ENCODE data around the gene ZNF691.
"Not testable (repeated sequence)": the region's sequence is repeated elsewhere in the genome, so short reads cannot be mapped to it uniquely, and the experiment has no call there.

ZNF691 gene

DNA sequence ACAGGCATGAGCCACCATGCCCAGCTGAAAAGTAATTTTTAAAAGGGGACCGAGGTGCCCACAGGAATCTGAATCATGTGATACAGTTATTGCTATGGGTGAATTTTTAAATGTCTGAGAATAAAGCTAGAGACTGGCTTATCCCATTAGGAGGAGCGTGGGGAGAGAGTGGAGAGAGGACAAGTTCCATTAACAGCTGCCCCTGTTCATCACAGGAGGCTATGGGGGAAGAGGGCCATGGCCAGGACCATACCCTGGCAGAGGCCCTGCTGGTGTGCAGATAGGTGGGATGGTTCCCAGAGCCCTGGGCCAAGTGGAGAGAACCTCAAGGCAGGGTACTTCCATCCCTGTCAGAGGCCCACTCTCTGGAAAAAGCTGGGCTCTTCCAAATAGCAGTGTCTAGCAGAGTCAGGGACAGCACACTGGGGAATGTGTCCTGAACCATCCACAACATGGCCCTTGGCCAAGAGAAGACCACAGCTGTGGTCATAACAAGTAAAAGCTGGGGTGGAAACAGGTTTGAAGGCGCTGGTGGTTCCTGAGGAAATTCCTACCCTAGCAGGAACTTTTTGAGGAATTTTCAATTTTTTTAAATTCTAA lies 13.7 kb upstream of the ZNF691 start:
- no peak for DNase-seq

DNA sequence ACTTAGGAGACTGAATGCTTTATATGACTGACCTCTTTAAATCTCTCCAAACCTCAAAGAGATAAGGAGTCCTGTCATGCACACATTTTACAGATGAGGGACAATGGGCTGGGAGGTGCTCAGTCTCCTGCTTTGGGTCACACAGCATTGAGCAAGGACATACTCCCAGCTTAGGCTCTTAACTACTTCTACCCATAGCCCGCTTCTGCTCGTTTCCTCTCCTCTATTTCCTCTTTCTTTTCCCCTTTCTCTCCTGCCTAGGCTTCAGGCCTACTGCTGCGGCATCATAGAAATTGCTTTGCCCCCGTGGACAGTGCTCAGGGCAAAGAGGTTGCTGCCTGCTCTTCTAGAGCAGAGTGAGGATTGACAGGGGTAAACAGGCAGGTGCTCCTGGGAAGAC lies 12.4 kb upstream of the ZNF691 start:
- DNase-seq = no peak

DNA sequence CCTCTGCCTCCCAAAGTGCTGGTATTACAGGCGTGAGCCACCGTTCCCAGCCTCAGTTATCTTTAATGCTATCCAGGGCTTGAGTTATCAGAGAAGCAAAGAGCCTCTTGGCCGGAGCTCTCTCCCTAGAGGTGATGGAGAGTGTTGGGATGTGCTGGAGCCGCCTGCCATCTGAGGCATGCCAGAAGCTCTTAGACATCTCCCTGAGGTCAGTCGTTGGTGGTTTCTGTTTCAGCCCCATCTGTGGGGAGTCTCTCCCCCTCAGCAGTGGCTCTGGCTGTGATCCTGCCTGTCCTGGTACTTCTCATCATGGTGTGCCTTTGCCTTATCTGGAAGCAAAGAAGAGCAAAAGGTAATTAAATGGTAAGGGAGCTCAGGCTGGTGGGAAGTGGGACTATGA lies 11.6 kb upstream of the ZNF691 start:
- no peak for DNase-seq

DNA sequence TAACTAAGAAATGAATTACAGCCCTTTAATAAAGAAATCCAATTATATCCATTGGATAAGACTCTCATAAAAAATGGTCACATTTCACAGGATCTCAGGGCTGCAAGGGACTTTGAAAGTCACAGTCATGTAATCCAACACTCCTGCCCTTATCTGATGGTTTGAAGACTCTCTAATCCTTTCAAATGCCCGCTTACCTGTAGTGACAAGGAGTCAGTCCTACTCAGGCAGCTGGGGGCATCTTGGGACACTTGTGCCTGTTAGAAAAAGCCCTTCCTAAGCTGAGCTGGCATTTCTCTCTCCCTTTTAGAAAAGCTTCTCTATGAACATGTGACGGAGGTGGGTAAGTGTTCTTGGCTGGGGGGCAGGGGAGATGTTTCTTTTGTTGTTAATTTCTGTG lies 11.0 kb upstream of the ZNF691 start:
- DNase-seq = no peak

DNA sequence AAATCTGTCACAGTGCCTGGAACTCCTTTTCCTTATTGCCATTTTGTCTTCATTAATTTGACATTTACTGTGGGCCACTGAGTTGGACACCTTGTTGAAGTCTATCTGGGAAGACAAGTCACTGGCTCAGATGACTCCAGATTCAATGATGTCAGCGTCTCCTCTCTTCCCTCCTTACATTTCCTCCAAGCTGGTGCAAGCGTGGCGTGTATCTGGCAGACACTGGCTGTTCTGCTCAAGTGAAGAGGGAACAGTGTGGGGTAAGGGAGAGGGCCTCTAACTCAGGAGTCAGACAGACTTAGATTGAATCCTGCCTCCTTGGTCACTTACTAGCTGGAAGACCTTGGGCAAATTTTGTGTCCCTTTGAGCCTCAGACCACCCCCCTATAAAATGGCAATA lies 8.7 kb upstream of the ZNF691 start:
- no peak for DNase-seq

DNA sequence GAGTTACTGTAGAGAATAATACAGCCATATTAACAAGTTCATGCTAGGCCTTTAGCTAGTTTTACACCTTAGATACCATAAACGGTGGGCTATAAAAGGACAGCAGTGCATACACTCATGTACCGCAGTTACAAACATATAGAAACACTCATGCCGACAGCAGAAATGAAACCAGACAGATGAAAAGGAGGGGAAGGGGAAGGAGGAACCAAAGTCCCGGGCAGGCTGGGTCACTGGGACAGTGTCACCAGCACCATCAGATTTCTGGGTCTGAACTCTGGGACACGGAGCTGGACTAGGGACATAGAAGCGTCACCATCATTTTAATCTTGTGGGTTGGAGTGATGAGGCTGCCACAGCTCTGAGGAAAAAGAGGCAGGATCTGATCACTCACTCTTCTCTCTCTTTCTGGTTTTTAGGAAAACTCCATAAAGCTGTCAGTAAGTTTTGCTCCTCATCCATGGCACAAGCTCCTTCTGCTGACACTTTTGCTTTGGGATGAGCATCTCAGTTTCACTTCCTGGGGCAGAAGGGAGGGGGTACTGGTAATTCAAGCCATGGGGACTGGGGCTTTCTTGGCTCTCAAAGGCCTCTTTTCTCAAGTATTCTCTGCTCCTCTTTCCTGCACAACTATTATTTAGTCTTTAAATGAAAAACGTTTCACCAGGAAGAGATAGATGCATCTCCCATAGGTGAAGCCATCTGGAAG lies 7.8 kb upstream of the ZNF691 start:
- no peak for DNase-seq

DNA sequence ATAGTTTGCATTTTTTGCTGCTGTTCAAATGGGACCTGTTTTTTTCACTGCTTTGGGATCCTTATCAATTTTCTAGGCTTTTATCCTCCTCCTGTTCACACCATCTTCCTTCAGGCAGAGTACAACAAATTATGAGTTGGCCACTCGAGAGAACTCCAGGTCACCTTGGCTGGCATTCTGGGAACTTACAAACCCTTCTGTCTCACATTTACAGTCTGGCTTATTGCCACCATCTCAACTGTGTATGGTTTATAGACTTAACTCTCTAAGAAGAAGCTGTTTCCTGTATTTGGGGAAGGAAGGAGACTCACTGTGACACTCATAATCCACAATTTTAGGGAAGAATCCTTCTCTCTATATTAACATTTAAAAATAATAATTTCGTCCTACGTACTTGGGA lies 5.4 kb upstream of the ZNF691 start:
- DNase-seq = no peak

DNA sequence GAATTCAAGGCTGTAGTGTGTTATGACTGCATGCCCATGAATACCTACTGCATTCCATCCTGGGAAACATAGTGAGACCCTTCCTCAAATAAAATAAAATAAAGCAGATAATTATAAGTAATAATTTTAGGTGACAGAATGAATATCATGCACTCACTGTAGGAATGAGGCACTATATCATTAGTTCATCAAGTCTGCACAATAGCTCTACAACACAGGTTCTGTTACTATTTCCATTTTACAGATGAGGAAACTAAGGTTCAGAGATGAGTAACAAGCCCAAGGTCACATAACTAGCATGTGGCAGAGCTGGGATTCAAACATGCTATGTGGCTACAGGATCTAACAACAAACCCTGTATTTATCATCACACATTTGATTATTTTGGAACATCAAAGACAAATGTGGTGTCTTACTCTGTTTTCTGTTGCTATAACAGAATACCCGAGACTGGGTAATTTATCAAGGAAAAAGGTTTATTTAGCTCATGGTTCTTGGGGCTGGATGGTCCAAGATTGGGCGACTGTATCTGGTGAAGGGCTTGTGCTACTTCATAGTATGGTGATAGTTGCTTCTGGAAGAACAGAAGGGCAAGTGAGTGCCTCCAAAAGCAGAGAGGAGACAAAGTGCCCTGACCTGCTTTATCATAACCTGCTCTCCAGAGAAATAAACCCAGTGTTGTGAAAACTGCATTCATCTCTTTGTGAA lies 4.8 kb upstream of the ZNF691 start:
- no peak for DNase-seq

DNA sequence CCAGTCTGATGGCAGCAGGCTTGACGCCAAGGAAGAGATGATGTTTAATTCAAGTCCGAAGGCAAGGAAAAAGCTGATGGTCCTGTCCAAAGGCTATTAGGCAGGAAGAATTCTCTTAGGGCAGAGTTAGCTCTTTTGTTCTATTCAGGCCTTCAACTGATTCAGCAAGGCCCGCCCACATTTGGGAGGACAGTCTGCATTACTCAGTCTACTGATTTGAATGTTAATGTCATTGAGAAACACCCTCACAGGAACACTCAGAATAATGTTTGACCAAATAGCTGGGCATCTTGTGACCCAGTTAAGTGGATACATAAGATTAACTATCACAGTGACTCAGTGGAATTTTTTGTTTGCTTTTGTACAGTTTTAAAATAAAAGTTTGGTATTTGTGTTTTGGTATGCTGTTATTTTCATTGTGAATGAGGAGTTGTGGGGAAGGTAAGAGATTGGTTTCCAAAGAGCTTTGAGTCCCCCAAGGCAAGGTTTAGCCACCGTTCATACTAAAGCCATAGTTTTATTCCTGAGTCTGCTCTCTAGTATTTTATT lies 1.7 kb upstream of the ZNF691 start:
- DNase-seq = no peak

DNA sequence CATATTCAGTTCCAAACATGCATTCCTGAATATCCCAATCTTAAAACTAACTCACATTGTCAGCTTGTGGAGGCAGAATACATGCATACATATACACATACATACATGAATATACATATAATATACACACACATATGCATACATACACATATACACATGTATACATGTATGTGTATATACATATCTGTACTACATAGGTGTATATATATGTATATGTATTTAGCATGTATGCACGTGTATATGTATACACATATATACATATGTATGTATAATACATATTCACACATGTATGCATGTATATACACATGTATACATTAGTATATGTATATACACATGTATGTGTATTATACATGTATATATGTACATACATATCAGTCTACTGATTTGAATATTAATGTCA lies 1.2 kb upstream of the ZNF691 start:
- DNase-seq = no peak

DNA sequence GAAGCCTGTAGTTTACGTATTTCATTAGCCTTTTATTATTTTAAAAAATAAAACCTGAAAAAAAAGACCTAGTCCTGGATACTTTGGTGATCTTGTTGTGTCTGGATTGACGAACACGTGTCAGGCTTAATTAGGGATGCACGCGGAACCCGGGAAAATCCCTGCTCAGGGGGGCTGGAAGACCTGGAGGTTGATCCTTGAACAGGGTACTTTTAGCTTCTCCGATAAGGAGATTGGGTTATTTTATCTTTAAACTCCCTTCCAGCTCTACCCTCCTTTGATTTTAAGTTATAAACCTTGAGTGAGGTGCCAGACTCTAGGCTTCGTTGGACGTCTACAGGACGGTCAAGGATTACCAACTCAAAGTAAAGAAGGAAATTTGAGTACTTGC lies 552 bp upstream of the ZNF691 start:
- no peak for DNase-seq

DNA sequence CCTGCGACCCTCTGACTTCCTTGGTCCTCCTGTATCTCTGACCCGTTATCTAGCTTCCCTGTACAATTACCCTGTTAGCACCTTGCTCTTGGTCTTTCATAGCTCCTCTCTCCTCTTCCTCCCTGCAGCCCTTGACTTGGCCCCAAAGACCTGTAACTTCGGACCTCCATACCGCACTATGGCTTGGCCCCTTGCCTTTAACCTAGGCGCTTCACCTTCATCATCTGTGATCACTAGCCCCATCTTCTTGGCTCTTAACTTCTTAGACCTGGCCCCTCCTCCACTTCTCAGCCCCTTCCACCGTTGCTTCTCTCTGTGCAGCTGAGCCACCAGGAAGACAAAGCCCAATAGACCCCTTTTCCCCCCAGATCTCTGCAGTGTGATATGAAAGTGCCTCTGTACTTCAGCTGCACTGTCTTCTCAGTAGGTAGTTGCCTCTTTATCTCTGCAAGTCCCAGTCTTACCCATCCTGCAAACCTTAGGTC lies 740 bp downstream of the ZNF691 start:
- no peak for DNase-seq

DNA sequence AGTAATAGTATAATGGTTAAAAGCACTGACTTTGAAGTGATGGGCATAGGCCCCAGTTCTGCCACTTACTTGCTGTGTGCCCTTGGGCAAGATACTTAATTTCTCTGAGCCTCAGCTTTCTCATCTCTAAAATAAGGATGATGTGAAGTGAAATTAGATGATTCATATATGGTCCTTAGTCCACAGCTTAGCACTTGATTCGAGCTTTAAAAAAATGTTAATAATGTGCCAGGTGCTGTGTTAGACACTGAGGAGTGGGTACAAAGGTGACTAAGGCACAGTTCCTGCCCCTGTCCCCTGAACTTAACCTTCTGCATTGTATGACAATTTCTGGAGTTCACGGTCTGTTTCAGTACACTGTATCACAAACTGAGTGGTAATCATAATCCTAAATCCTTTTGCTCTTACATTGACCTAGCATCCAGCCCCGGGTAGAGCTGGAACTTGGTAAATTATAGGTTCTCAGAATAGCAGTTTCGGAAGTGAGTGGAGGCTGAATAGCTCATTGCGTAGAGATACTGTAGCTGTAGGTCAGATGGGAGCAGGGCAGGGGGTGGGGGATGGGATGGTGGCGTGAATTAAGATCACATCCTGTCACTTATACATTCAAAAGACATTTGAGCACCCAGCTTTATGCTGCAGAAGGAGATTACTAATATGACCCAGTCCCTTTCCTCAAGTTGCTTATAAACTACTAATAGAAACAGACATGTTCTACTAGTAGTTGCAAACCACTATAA lies 1.5 kb downstream of the ZNF691 start:
- DNase-seq = no peak

DNA sequence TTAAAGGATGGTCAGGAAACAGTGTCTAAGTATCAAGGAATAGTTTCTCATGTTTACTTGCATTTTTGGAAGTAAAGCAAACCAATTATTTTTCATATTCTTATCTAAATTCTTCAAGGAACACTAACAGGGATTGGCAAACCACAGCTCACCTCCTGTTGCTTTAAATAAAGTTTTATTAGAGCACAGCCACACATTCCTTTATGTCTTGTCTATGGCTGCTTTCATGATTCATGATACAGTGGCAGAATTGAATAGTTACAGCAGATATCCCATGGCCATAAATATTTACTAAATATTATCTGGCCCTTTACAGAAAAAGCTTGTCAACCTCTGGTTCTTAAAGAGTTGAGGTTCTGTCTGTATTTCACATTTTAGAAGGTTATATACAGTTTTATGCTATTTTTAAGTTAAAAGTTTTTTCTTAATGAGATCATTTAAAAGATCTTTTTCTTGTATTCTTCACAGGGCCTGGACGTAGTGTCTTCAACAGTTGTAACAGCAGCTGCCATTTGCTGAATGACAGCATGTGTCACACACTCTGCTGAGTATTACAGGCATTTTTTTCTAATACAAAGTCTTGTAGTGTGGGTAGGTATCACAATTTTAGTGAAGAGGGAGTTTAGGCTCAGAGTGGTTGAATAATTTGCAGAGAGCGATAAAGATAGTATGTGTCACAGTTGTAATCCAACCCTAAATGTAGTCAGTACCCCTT lies 2.6 kb downstream of the ZNF691 start:
- DNase-seq = no peak

DNA sequence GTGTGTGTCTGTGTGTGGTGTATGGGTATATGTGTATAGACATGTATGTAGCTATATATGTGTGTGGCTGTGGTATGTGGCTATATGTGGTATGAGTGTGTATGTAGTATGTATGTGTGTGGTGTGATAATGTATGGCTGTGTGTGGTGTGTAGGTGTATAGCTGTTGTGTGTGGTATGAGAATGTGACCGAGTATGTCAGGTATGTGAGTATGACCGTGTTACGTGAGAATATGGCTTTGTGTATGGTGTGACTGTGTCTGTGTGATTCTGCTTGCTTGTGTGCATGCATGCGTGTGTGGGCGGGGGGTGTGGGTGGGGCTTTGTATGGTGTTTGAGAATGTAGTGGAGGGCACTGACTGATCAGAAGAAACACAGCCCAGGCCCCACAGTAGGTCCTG lies 3.5 kb downstream of the ZNF691 start:
- DNase-seq = no peak

DNA sequence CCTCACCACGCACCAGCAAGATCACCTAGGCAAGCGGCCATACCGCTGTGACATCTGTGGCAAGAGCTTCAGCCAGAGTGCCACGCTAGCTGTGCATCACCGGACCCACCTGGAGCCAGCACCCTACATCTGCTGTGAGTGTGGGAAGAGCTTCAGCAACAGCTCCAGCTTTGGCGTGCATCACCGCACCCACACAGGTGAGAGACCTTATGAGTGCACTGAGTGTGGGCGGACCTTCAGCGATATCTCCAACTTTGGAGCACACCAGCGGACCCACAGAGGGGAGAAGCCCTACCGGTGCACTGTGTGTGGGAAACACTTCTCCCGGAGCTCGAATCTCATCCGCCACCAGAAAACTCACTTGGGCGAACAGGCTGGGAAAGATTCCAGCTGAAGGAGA lies 5.0 kb downstream of the ZNF691 start:
- DNase-seq = no peak

DNA sequence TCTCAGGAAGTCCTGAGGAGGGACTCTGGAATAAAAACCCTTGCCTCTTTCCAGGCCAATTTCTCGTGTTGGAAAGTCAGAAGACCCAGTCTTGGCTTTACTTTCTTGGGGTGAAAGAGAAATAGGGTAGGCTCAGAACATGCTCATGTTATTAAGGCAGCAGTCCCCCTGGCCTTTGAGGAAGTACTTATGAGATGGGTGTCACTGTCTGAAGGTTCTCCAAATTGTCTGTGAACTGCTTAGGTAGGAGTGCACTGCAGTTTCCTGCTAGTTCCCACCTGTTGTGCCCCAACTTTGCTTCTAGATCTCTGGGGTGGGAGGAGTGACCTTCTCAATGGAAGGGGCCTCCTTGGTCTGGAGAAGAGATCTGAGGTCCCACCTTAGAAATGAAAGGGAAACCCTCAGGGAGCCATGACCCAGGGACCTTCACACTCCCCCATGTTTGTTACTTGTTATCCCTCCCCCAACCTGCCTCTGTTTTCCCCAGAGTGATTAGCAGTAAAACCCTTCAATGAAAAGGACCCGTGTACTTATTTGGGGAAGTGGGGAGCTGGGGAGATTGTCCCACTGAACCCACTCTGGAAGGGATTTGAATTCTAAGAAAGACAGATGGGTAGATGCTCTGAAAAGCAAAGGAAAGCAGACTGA lies 5.7 kb downstream of the ZNF691 start:
- no peak for DNase-seq

DNA sequence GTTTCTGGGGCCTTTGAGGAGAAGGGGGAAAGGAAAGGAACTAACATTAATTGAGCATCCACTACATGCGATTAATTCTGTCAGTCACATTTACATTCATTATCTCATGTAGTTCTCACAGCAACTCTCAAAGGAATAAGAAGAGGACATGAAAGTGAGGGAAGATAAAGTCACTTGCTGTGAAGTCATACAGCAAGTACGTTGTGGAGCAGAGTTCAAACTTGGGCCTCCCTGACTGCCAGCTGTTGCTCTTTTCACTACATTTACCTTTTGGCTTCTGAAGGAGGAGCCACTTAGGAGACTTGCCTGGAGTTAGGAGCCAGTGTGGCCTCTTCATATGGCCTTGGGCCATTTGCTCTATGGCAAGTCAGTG lies 6.2 kb downstream of the ZNF691 start:
- DNase-seq = no peak

DNA sequence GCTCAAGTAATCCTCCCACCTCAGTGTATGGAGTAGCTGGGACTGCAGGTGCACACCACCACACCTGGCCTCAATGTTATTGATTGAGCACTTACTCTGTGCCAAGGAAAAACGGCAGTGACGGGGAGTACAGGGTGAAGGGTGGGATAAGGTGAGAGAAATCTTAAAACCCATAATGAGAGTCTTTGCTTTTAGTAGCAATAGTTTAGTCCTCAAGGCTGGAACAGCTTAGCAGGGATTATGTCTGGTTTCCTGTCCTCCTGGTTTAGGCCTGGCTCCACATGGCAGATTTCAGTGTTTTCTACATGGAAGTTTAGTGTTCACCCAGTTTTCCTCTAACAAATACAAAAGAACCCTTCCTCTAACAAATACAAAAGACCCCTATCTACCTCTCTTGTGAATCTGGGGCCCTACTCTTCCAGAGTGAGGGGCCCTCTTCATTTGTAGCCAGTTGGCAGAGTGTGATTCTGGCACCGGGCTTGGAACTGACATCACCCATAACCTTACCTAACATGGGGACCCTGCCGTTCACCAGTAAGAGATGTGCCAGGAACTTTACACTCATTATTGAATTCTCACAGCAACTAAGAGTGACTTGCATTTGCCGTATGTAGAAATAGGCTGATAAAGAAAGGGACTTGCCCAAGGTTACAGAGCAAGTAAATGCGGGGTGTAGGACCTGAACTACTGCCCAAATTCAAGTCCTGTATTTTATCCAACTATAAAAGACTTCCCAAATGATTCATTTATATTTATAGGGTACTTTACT lies 6.9 kb downstream of the ZNF691 start:
- DNase-seq = no peak

DNA sequence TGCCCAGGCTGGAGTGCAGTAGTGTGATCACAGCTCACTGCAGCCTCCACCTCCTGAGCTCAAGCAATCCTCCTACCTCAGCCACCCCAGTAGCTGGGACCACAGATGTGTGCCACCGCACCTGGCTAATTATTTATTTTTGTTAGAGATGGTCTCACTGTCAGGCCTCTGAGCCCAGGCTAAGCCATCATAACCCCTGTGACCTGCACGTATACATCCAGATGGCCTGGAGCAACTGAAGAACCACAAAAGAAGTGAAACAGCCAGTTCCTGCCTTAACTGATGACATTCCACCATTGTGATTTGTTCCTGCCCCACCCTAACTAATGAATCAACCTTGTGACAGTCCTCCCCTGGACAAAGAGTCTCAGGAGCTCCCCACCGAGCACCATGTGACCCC lies 10.1 kb downstream of the ZNF691 start:
- not testable (repeated sequence) for DNase-seq

DNA sequence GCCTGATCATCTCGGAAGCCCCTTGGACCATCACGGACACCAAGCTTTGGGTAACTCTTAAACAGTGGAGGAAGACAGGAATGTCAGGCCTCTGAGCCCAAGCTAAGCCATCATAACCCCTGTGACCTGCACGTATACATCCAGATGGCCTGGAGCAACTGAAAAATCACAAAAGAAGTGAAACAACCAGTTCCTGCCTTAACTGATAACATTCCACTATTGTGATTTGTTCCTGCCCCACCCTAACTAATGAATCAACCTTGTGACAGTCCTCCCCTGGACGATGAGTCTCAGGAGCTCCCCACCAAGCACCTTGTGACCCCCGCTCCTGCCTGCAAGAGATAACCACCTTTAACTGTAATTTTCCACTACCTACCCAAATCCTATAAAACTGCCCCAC lies 13.0 kb downstream of the ZNF691 start:
- DNase-seq = not testable (repeated sequence)
